ENCODE results near the gene SP4. TPM values are rescaled to one million over a fixed set of nuclear protein-coding genes. Genes with fewer than 3 reads are reported as not detected.
A peak's percentile ranks its signal among the peaks of the same experiment; 100 is the strongest.

Gene SP4
- total RNA-seq, 1 donor from 2014 or later, result 13.2 TPM

- Mint-ChIP-seq H3K9me3 (ENCODE audit: unreplicated experiment) (peaks cover 1% of the 10 kb centered on the region), H3K4me3 (ENCODE audit: unreplicated experiment) (no peak overlapping the region), H3K4me1 (ENCODE audit: low read depth, unreplicated experiment) (peaks cover 1% of the 10 kb centered on the region), H3K27me3 (ENCODE audit: unreplicated experiment) (no peaks in the 10 kb centered on the region), H3K27ac (ENCODE audit: unreplicated experiment) (no peak overlapping the region), H3K36me3 (ENCODE audit: unreplicated experiment) (peaks cover 5% of the 10 kb centered on the region)
- DNase-seq, result no peak
- TF ChIP-seq, protein P1, sequence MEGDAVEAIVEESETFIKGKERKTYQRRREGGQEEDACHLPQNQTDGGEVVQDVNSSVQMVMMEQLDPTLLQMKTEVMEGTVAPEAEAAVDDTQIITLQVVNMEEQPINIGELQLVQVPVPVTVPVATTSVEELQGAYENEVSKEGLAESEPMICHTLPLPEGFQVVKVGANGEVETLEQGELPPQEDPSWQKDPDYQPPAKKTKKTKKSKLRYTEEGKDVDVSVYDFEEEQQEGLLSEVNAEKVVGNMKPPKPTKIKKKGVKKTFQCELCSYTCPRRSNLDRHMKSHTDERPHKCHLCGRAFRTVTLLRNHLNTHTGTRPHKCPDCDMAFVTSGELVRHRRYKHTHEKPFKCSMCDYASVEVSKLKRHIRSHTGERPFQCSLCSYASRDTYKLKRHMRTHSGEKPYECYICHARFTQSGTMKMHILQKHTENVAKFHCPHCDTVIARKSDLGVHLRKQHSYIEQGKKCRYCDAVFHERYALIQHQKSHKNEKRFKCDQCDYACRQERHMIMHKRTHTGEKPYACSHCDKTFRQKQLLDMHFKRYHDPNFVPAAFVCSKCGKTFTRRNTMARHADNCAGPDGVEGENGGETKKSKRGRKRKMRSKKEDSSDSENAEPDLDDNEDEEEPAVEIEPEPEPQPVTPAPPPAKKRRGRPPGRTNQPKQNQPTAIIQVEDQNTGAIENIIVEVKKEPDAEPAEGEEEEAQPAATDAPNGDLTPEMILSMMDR (IDR thresholded peaks at IDR 0.05; ENCODE audit: partially characterized antibody, unreplicated experiment), result no peak
These were observed 111.1 kb downstream of the SP4 start for GRCh38 chr7:21538936-21539495.

- peak within 1 kb of the TSS; percentile 88 for H3K4me3 Mint-ChIP-seq (ENCODE audit: unreplicated experiment)
- no peaks in the 10 kb centered on the region for H3K36me3 Mint-ChIP-seq (ENCODE audit: unreplicated experiment)
- H3K27ac Mint-ChIP-seq (ENCODE audit: unreplicated experiment), result no peak within 1 kb of the TSS
- TF ChIP-seq, protein P1 (IDR thresholded peaks at IDR 0.05; ENCODE audit: partially characterized antibody, unreplicated experiment), result peak; percentile 13
- no peaks in the 10 kb centered on the region for H3K27me3 Mint-ChIP-seq (ENCODE audit: unreplicated experiment)
- peaks cover 2% of the 10 kb centered on the region for H3K9me3 Mint-ChIP-seq (ENCODE audit: unreplicated experiment)
- H3K4me1 Mint-ChIP-seq (ENCODE audit: low read depth, unreplicated experiment), result peaks cover 2% of the 10 kb centered on the region
- DNase-seq, result peak; percentile 67
These were observed 115.1 kb downstream of the SP4 start, which contains the start of gene DNAH11 for GRCh38 chr7:21542891-21543527. Gene DNAH11 (plus strand): TSS chr7:21543039. CDS start chr7:21543246, 207 bp downstream.

- TF ChIP-seq, protein P1 (IDR thresholded peaks at IDR 0.05; ENCODE audit: partially characterized antibody, unreplicated experiment), result no peak
- Mint-ChIP-seq H3K4me3 (ENCODE audit: unreplicated experiment) (peak overlapping the region; percentile 88), H3K4me1 (ENCODE audit: low read depth, unreplicated experiment) (peaks cover 2% of the 10 kb centered on the region), H3K27ac (ENCODE audit: unreplicated experiment) (no peak overlapping the region), H3K36me3 (ENCODE audit: unreplicated experiment) (no peaks in the 10 kb centered on the region), H3K9me3 (ENCODE audit: unreplicated experiment) (peaks cover 2% of the 10 kb centered on the region), H3K27me3 (ENCODE audit: unreplicated experiment) (no peaks in the 10 kb centered on the region)
- DNase-seq, result peak; percentile 22
These were observed 115.8 kb downstream of the SP4 start for GRCh38 chr7:21543528-21544302.

DNA sequence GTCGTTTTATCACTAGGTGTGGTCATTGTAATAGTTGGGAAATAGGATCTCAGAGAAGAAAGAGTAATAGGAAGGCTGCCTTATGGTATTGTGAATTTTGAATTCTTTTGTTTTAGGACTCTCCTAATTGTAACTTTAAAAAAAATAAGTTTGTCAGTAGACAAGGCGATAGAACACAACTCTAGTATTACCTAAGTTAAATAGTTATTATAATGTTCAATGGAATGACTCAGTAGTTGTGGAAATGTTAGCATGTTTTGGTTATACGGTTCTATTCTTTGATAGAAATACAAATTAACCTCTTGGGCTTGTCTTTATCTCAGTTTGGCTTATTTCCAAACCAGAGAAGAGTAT lies 116.4 kb downstream of the SP4 start:
- DNase-seq, result no peak
- H3K4me1 Mint-ChIP-seq (ENCODE audit: low read depth, unreplicated experiment), result peaks cover 2% of the 10 kb centered on the region

More for the DNA sequence above, 116.4 kb downstream of the SP4 start:
- H3K36me3 Mint-ChIP-seq (ENCODE audit: unreplicated experiment), result no peaks in the 10 kb centered on the region
- TF ChIP-seq, protein P1 (IDR thresholded peaks at IDR 0.05; ENCODE audit: partially characterized antibody, unreplicated experiment), result no peak
- no peaks in the 10 kb centered on the region for H3K27me3 Mint-ChIP-seq (ENCODE audit: unreplicated experiment)
- H3K27ac Mint-ChIP-seq (ENCODE audit: unreplicated experiment), result no peak overlapping the region
- H3K9me3 Mint-ChIP-seq (ENCODE audit: unreplicated experiment), result peaks cover 2% of the 10 kb centered on the region
- H3K4me3 Mint-ChIP-seq (ENCODE audit: unreplicated experiment), result peak overlapping the region; percentile 88
